GM21737 (cell line): ENCODE data around the gene DENND4B.
"Not testable (repeated sequence)": the region's sequence is repeated elsewhere in the genome, so short reads cannot be mapped to it uniquely, and the experiment has no call there.

Source experiments
- ATAC-seq: cut with Tn5 transposase; IDR thresholded peaks from one replicate; pipeline ENCODE4 v1.9.1; 2021; ENCODE audit warnings: mild to moderate bottlenecking, moderate library complexity; ENCODE audit not compliant: unreplicated experiment

Gene DENND4B

DNA sequence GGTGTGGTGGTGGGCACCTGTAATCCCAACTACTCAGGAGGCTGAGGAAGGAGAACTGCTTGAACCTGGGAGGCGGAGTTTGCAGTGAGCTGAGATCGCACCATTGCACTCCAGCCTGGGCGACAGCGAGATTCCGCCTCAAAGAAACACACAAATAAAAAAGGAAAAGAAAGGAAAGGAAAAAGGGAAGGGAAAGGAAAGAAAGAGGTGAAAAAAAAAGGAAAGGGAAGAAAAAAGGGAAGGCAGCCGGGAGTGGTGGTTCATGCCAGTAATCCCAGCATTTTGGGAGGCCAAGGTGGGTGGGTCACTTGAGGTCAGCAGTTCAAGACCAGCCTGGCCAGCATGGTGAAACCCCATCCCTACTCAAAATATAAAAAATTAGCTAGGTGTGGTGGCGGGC is 55.5 kb downstream of the DENND4B start:
- ATAC-seq: not testable (repeated sequence)

DNA sequence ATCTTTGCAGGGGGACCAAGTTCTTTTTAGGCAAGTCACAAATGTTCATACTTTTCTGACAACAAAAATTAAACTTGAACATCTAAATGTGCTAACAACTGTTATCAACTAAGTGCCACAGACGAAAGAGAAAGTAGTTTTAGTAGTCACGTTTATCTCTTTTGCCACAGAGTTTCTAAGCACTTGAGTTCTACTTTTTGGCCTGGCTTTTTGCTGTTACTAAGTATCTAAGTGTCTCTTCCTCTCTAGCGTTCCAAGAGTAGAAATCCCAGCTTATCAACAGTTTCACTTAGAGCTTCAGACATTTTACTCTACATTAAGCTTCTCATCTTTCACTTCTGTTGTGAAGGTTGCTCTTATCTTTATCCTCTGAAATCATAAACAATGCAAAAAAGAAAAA is 58.0 kb downstream of the DENND4B start:
- ATAC-seq: no peak

DNA sequence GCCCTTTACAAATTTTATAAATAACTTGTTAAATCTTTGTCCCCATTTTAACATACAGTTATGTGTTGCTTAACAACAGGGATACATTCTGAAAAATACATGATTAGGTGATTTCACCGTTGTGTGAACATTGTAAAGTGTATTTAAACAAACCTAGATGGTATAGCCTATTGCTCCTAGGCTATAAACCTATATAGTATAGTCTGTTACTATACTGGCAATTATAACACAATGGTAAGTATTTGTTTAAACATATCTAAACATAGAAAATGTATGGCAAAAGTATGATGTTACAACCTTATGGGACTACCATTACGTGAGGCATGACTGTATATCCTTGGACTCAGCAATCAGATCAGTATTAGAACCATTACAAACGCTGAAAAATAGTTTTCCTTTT is 60.4 kb downstream of the DENND4B start:
- no peak for ATAC-seq

DNA sequence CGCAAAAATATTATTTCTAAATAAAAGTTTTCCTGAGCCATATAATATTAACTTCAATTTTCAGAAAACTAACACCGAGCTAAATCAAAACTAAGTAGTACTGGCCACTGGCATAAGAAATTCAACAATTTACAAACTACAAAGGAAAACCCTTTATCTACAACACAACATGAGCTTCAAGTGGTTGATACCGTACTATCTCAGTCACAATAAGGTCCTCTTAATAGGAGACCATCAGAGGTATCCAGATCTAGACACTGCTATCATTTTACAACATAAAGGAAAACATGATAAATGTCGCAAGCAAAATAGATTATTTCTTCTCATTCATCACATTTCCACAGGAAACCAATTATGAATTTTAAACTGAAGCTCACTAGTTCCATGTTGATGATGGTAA is 63.3 kb downstream of the DENND4B start:
- ATAC-seq: no peak

DNA sequence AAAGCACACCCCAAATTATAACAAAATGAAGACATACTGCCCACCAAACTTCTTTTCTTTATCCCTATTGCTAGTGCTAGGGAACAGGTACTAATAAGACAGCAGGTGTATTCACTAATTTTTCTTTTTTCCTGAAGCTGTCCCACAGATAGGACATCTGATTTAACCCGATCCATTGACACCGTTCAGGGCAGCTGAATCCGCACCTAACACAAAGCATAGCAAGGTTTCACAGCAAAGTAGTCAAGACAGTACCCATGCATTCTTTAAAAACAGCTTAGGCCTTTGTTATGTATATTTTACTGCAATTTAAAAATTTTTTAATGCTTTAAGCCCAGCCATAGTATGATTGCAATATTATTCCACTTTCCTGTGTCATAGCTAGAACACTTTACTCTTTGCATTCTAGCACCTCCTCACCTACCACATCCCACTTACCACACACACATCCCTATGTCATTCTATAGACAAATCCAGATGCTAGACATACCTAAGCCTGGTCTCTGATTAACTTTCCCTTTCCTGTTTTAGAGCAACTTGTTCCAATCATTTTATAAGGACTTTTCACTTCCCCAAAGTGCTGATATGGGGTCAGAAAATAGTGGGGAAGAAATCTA is 64.1 kb downstream of the DENND4B start:
- ATAC-seq: no peak

DNA sequence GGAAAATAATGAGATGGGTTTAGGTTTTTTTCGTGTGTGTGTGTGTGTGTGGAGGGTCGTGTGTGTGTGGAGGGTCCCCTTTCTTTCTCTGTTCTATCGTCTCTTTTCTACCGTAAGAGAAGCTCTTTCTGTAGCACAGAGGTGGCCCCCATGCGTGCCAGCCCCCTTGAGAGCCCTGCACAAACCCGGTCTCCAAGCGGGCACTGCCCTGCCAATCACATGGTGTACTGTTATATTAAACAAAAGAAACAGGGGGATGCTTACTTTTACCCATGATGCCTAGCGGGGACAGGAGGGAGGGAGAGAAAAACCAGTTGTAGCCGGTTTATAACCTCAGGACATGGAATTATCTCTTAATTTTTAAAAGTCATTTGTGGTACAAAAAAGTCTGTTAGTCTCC is 64.8 kb downstream of the DENND4B start:
- no peak for ATAC-seq

DNA sequence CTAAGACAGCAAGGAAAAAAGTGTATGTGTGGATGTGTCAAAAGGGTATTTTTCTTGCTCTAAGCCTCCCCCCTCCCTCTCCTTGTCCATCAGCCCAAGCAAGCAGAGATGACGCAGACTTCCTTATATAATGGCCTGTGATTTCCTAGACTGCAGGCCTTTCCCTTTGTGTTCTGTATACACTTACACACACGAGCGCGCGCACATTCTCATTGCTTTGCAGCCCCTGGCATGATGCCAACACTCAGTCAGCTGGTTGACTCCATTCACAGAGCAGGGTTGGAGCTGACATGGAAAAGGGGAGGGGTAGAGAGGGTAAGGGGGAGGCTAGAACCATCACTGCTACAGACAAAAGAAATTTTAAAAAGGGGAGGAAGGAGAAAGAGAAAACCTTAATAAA is 65.6 kb downstream of the DENND4B start:
- ATAC-seq: no peak

DNA sequence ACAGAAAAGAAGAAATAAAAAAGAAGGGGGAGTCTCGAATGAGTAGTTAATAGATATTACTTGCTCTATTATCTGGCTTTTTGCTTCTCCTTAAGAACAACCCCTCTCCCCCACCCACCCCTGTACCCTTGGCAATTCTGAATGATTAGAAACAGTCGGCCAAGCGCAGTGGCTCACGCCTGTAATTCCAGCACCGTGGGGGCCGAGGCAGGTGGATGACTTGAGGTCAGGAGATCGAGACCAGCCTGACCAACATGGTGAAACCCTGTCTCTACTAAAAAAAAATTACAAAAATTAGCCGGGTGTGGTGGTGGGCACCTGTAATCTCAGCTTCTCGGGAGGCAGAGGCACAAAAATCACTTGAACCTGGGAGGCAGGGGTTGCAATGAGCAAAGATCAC is 66.5 kb downstream of the DENND4B start:
- ATAC-seq: no peak
